OCI-LY7 (cell line): ENCODE measurements around the gene SFXN5.

ENCODE experiments used
- CTCF ChIP-seq: fragments of 200-600 bp; sonication (generic); conservative IDR thresholded peaks from 2 replicates; pipeline ENCODE4 v1.5.1; 2014; ENCODE audit warnings: mild to moderate bottlenecking, antibody characterized with exemption, low read length, moderate library complexity, mixed read lengths
- EZH2phosphoT487 ChIP-seq: fragments of 200-600 bp; sonication (generic); IDR thresholded peaks from 2 replicates; pipeline ENCODE4 v1.6.1; 2018; ENCODE audit warnings: low read depth, borderline replicate concordance, mild to moderate bottlenecking, mixed run types, antibody characterized with exemption, low read length, moderate library complexity, mixed read lengths

DNA sequence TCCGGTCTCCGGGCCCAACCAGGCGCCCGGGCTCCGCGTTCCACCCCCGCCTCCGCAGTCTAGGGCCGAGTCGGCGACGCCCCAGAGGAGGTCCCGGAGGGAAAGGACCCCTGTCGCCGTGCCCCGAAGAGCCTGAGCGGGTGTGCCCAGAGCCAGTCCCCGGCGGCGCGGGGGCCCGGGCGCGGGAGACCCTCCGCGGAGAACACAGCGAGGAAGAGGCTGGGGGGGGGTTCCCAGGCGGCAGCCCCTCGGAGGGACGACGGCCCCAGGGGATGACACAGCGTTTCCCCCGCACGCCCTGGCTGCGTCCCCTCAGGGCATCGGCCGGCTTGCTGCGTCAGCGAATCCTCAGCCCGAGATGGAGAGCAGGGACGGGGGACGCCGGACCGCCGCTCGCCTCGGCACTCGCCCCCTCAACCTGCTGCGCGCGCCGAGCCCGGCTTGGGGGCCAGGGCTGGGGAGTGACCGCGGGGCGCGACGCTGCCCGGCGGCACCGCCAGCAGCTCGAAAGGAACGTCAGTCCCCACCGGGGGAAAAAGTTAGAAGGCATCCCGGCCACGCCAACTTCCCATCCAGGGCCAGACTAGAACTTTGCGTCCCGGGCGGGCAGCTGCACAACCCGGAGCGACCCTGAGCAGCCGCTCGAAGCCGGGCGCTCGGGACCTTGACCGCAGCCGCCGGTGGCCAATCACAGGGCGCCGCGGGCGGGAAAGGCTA lies 711 bp downstream of the SFXN5 start:
- TF ChIP-seq CTCF (no peak), EZH2phosphoT487 (no peak)
